GM21576 (cell line): ENCODE measurements around the gene TMPRSS5.
"Not testable (repeated sequence)": the region's sequence is repeated elsewhere in the genome, so short reads cannot be mapped to it uniquely, and the experiment has no call there.

Source experiments
- ATAC-seq: cut with Tn5 transposase; IDR thresholded peaks from one replicate; pipeline ENCODE4 v1.9.1; 2021; ENCODE audit warnings: mild to moderate bottlenecking, moderate library complexity; ENCODE audit not compliant: unreplicated experiment

Gene TMPRSS5

DNA sequence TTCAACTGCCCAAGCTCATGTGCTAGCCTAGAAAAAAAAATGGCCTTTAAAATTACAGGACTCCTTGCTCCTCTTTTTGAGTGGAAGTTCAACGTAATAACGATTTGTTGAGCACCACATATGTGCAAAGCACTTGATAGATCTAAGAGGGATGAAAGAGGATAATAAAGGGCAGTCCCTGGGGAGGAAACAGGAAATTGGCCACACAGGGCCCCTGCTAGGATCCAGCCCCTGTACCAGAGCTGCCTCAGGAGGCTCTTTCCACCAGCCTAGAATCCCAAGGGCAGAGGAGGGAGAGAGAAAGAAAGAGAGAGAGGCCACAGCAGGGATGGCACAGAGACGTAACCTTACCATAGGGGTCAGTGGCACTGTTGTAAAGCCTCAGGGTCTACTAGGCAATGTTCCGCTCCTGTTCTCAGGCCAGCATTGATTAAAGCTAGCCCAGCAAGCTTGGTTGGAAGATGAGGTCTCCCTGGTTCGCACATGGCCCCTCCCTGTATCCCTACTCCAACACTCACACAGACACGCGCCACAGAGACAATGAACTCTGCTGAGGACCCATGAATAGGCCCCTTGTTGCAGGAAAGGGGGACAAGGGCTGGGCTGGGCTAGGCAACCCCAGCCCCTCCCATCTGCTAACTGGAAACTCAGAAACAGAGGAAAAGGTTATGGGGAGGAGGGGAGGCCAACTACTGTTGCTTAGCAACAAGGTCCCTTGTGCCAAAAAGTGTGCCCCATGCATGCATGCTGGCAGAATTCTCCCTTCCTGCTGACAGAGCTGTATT, at the start of gene TMPRSS5:
Gene TMPRSS5, minus strand, starts transcription at position 438 of the 785 bp plus-strand sequence. Its CDS starts 84 bp downstream, at position 354.
- ATAC-seq = no peak

DNA sequence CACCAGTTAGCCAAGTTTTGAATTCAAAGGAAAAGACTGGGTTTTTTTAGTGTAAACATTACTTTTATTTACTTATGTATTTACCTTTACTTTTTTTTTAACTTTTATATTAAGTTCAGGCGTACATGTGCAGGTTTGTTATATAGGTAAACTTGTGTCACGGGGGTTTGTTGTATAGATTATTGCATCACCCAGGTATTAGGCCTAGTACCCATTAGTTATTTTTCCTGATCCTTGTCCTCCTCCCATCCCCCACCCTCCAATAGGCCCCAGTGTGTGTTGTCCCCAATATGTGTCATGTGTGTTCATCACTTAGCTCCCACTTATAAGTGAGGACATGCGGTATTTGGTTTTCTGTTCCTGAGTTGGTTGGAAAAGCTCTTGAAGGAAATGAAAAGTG, 46.8 kb upstream of the TMPRSS5 start:
- no peak for ATAC-seq

- no peak for ATAC-seq
Observed at GRCh38 chr11:113736323-113736722, 30.2 kb upstream of the TMPRSS5 start.

- ATAC-seq = no peak
Observed at GRCh38 chr11:113732092-113732491, 26.0 kb upstream of the TMPRSS5 start.

DNA sequence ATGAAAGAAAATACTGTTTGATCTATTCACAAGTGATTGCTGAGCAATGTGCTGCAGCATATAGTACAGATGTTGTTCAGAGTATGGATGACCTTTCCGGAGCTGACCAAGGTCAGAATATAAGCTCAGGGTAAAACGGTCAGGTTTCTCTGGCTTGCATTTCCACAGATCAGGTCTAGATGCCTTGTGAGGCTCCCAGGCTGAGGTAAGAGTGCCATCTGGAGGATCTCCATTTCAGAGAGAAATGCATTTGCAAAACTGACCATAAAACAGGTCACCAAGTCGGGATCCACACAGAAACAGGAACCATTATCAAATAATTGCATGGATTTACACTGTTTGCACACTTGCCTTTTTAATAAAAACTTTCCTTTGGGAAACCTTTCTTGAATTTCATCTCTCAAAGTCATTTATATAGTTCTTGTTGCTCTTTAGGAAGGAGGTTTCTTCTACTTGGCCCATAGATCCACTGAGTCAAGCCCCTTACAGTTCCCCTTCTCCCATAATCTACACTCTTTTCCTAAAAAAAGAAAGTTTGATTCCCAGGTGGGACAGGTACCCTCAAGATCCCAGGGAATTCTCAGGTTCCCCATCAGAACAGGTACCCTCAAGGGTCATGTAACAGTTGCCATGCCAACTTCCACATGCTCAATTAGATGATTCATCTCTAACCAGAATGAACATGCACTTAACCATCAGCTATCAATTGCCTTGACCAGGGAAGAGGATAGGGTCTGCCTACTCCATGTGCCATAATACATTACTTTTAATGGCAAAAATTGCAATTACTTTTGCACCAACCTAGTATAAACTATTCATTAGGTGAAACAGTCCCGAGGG, 25.0 kb upstream of the TMPRSS5 start:
- no peak for ATAC-seq

GRCh38 chr11:113729456-113729855, 23.3 kb upstream of the TMPRSS5 start:
- ATAC-seq = no peak

GRCh38 chr11:113728814-113729213, 22.7 kb upstream of the TMPRSS5 start:
- no peak for ATAC-seq

GRCh38 chr11:113725913-113726312, 19.8 kb upstream of the TMPRSS5 start:
- no peak for ATAC-seq

- no peak for ATAC-seq
Observed at GRCh38 chr11:113725407-113725806, 19.3 kb upstream of the TMPRSS5 start.

- no peak for ATAC-seq
Observed at GRCh38 chr11:113724778-113725177, 18.7 kb upstream of the TMPRSS5 start.

DNA sequence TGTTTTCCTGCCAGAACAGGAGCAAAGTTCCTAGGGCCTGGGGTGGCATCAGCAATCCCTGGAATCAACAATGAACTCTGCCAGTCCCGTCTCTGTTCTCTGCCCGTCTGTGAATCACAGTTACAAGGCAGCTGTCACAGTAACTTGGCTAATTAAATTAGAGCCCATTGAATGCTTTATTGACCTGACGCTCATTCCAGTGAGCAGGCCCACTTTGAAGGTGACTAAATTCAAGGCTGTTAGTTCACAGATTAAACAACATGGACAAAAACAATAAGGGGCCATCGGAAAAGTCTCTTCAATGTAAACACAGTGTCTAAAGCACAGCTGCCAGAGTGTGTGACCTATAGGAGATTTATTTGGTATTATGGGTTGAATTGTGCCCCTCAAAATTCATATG, 17.7 kb upstream of the TMPRSS5 start:
- no peak for ATAC-seq

- no peak for ATAC-seq
Observed at GRCh38 chr11:113722934-113723333, 16.8 kb upstream of the TMPRSS5 start.

- no peak for ATAC-seq
Observed at GRCh38 chr11:113722221-113722620, 16.1 kb upstream of the TMPRSS5 start.

DNA sequence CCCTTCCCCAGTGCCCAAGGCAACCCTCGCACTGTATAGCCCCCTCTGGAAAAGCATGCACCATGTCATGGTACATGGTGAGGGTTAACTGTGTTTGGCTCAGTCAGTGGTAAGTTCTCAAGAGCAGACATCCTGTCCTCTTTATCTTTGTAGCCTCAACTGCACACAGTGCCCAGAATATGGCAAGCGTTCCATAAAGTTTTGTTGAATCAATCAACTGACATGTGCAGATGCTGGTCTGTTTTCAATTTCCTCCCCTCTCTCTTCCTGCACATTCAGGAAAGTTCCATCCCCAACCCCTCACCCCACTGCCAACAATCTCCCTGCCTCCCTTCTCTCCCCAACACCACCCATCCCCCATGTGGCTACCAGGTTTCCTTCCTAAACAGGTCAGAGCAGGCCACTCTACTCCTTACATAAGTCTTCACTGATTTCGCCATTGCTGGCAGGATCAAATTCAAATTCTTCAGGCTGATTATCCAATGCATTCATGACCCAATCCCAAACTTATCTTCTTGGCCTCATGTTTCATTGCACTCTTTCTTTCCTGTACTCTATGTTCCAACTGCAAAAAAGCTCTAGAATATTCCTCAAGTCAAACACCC, 15.5 kb upstream of the TMPRSS5 start:
- no peak for ATAC-seq

DNA sequence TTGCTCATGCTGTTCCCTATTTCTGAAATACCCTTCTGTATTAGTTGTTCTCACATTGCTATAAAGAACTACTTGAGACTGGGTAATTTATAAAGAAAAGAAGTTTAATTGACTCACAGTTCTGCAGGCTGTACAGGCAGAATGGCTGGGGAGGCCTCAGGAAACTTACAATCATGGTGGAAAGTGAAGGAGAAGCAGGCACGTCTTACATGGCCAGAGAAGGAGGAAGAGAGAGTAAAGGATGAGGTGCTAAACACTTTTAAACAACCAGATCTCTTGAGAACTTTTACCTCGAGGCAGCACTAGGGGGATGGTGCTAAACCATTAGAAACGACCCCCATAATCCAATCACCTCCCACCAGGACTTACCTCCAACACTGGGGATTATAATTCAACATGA, 14.4 kb upstream of the TMPRSS5 start:
- ATAC-seq = not testable (repeated sequence)

GRCh38 chr11:113715882-113716625, 9.9 kb upstream of the TMPRSS5 start:
- ATAC-seq = no peak

GRCh38 chr11:113715273-113715672, 9.2 kb upstream of the TMPRSS5 start:
- ATAC-seq = no peak

DNA sequence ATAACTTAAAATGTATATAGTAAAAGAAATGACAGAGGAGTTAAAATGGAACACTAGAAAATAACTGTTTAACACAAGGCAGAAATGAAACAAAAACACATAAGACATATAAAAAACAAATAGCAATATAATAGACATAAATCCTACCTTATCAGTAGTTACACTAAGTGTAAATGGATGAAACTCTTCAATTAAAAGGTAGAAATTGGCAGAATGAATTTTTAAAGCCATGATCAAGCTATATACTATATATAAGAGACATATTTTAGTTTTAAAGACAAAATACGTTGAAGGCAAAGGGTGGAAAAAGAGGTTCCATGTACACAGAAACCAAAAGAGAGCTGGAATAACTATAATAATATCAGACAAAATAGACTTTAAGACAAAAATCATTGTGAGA, 4.9 kb upstream of the TMPRSS5 start:
- ATAC-seq = no peak

DNA sequence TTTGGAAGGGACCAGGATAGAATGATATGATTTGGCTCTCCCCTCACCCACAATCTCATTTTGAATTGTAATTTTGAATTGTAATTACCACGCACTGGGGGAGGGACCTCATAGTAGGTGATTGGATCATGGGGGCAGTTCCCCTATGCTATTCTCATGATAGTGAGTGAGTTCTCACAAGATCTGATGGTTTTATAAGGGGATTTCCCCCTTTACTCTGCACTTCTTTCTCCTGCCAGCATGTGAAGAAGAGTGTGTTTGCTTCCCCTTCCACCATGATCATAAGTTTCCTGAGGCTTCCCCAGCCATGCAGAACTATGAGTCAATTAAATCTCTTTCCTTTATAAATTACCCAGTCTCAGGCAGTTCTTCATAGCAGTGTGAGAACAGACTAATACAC, 2.6 kb downstream of the TMPRSS5 start:
- ATAC-seq = not testable (repeated sequence)

DNA sequence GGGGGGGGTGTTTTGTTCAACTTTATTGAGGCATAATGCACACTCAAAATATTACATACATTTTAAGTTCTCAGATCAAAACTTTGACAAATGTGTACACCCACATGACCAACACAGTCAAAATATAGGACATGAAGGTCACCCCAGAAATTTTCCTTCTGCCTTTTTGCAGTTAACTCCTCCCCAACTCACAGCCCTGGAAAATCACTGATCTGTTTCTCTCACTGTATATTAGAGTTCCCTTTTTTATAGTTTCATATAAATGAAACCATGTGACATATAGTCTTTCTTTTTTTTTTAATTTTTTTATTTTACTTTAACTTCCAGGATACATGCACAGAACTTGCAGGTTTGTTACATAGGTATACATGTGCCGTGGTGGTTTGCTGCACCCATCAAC, 4.6 kb downstream of the TMPRSS5 start:
- no peak for ATAC-seq

GRCh38 chr11:113698515-113698914, 7.6 kb downstream of the TMPRSS5 start:
- ATAC-seq = no peak
